ENCODE data around the gene CD83.
"Not testable (repeated sequence)": the region's sequence is repeated elsewhere in the genome, so short reads cannot be mapped to it uniquely, and the experiment has no call there.

The CD83 gene

GRCh38 chr6:14151300-14151699, 33.7 kb downstream of the CD83 start:
- H3K36me3 ChIP-seq (ENCODE audit: control insufficient read depth in 1 of 2, insufficient read depth in 2 of 2, low read length in 2 of 2); H4K8ac ChIP-seq (ENCODE audit: low read depth, low read length); H2BK5ac ChIP-seq (ENCODE audit: low read depth, low read length, poor library complexity); H3K18ac ChIP-seq (ENCODE audit: low read length); H3K14ac ChIP-seq (ENCODE audit: low read length); H3K27ac ChIP-seq (ENCODE audit: low read depth, low read length); H3K9ac ChIP-seq (ENCODE audit: low read length); H3K9me3 ChIP-seq (ENCODE audit: insufficient read depth, low read depth, low read length); H2AK5ac ChIP-seq (ENCODE audit: low read length); H3K23ac ChIP-seq (ENCODE audit: low read length); H2AFZ ChIP-seq (ENCODE audit: insufficient read depth, low read length, poor library complexity); H3K4me2 ChIP-seq (ENCODE audit: low read length); H2BK12ac ChIP-seq (ENCODE audit: low read length); H4K12ac ChIP-seq (ENCODE audit: low read depth, low read length); H3K4me1 ChIP-seq (ENCODE audit: control insufficient read depth in 1 of 2, insufficient read depth in 2 of 2, low read length in 2 of 2); H3K79me1 ChIP-seq (ENCODE audit: low read length); H3K79me2 ChIP-seq (ENCODE audit: control insufficient read depth, insufficient read depth, low read length, poor library complexity); H3K27me3 ChIP-seq (ENCODE audit: insufficient read depth, low read length); H3K4ac ChIP-seq (ENCODE audit: low read depth, low read length); DNase-seq; H4K91ac ChIP-seq (ENCODE audit: low read depth, low read length); H3K4me3 ChIP-seq (ENCODE audit: low read depth, low read length); H2BK120ac ChIP-seq (ENCODE audit: insufficient read depth, low read length, poor library complexity): not testable (repeated sequence)
- no CpG with 5 or more reads among the region's 3 CpGs for WGBS (ENCODE audit: extremely low coverage, insufficient coverage, insufficient read length)

- H3K14ac ChIP-seq (ENCODE audit: low read length) = no peak overlapping the region
- no peak overlapping the region for H4K91ac ChIP-seq (ENCODE audit: low read depth, low read length)
- H3K4me1 ChIP-seq (ENCODE audit: control insufficient read depth in 1 of 2, insufficient read depth in 2 of 2, low read length in 2 of 2) = no peaks in the 10 kb centered on the region
- WGBS (ENCODE audit: extremely low coverage, insufficient coverage, insufficient read length) = no CpG with 5 or more reads among the region's 1 CpG
- no peak overlapping the region for H2BK5ac ChIP-seq (ENCODE audit: low read depth, low read length, poor library complexity)
- H3K27ac ChIP-seq (ENCODE audit: low read depth, low read length) = no peak overlapping the region
- H3K23ac ChIP-seq (ENCODE audit: low read length) = no peak overlapping the region
- DNase-seq = no peak
- H2BK120ac ChIP-seq (ENCODE audit: insufficient read depth, low read length, poor library complexity) = no peak overlapping the region
- no peak overlapping the region for H3K18ac ChIP-seq (ENCODE audit: low read length)
- H4K12ac ChIP-seq (ENCODE audit: low read depth, low read length) = no peak overlapping the region
- H3K36me3 ChIP-seq (ENCODE audit: control insufficient read depth in 1 of 2, insufficient read depth in 2 of 2, low read length in 2 of 2) = no peaks in the 10 kb centered on the region
- H3K9ac ChIP-seq (ENCODE audit: low read length) = no peak overlapping the region
- no peaks in the 10 kb centered on the region for H3K79me2 ChIP-seq (ENCODE audit: control insufficient read depth, insufficient read depth, low read length, poor library complexity)
- H2AK5ac ChIP-seq (ENCODE audit: low read length) = no peak overlapping the region
- no peak overlapping the region for H2AFZ ChIP-seq (ENCODE audit: insufficient read depth, low read length, poor library complexity)
- no peak overlapping the region for H3K4ac ChIP-seq (ENCODE audit: low read depth, low read length)
- no peak overlapping the region for H2BK12ac ChIP-seq (ENCODE audit: low read length)
- no peak overlapping the region for H3K4me3 ChIP-seq (ENCODE audit: low read depth, low read length)
- peaks cover 2% of the 10 kb centered on the region for H3K9me3 ChIP-seq (ENCODE audit: insufficient read depth, low read depth, low read length)
- H4K8ac ChIP-seq (ENCODE audit: low read depth, low read length) = no peak overlapping the region
- H3K4me2 ChIP-seq (ENCODE audit: low read length) = no peak overlapping the region
- H3K79me1 ChIP-seq (ENCODE audit: low read length) = no peaks in the 10 kb centered on the region
- H3K27me3 ChIP-seq (ENCODE audit: insufficient read depth, low read length) = no peaks in the 10 kb centered on the region
These were observed 34.2 kb downstream of the CD83 start for GRCh38 chr6:14151773-14152172.

GRCh38 chr6:14153228-14153627, 35.7 kb downstream of the CD83 start:
- Histone ChIP-seq H3K18ac (ENCODE audit: low read length) (no peak overlapping the region), H4K91ac (ENCODE audit: low read depth, low read length) (no peak overlapping the region)
- WGBS (ENCODE audit: extremely low coverage, insufficient coverage, insufficient read length) = no CpG with 5 or more reads among the region's 3 CpGs

GRCh38 chr6:14159090-14159489, 41.5 kb downstream of the CD83 start:
- no peak overlapping the region for H4K12ac ChIP-seq (ENCODE audit: low read depth, low read length)
- no peak overlapping the region for H3K14ac ChIP-seq (ENCODE audit: low read length)
- H3K4ac ChIP-seq (ENCODE audit: low read depth, low read length) = no peak overlapping the region
- no peak overlapping the region for H4K8ac ChIP-seq (ENCODE audit: low read depth, low read length)
- no peak overlapping the region for H2BK120ac ChIP-seq (ENCODE audit: insufficient read depth, low read length, poor library complexity)
- H3K9me3 ChIP-seq (ENCODE audit: insufficient read depth, low read depth, low read length) = no peaks in the 10 kb centered on the region
- no peaks in the 10 kb centered on the region for H3K4me1 ChIP-seq (ENCODE audit: control insufficient read depth in 1 of 2, insufficient read depth in 2 of 2, low read length in 2 of 2)
- peak; percentile 8 to 49 for DNase-seq
- H2AFZ ChIP-seq (ENCODE audit: insufficient read depth, low read length, poor library complexity) = no peak overlapping the region
- H3K4me2 ChIP-seq (ENCODE audit: low read length) = no peak overlapping the region
- WGBS (ENCODE audit: extremely low coverage, insufficient coverage, insufficient read length) = no CpG with 5 or more reads among the region's 6 CpGs
- H2BK5ac ChIP-seq (ENCODE audit: low read depth, low read length, poor library complexity) = no peak overlapping the region
- H3K9ac ChIP-seq (ENCODE audit: low read length) = no peak overlapping the region
- no peaks in the 10 kb centered on the region for H3K79me1 ChIP-seq (ENCODE audit: low read length)
- H3K23ac ChIP-seq (ENCODE audit: low read length) = no peak overlapping the region
- no peaks in the 10 kb centered on the region for H3K36me3 ChIP-seq (ENCODE audit: control insufficient read depth in 1 of 2, insufficient read depth in 2 of 2, low read length in 2 of 2)
- no peak overlapping the region for H3K27ac ChIP-seq (ENCODE audit: low read depth, low read length)
- H3K79me2 ChIP-seq (ENCODE audit: control insufficient read depth, insufficient read depth, low read length, poor library complexity) = no peaks in the 10 kb centered on the region
- no peak overlapping the region for H4K91ac ChIP-seq (ENCODE audit: low read depth, low read length)
- no peak overlapping the region for H3K4me3 ChIP-seq (ENCODE audit: low read depth, low read length)
- no peaks in the 10 kb centered on the region for H3K27me3 ChIP-seq (ENCODE audit: insufficient read depth, low read length)
- no peak overlapping the region for H2AK5ac ChIP-seq (ENCODE audit: low read length)
- H3K18ac ChIP-seq (ENCODE audit: low read length) = no peak overlapping the region
- H2BK12ac ChIP-seq (ENCODE audit: low read length) = no peak overlapping the region

More at GRCh38 chr6:14153228-14153627, 35.7 kb downstream of the CD83 start:
- H2BK12ac ChIP-seq (ENCODE audit: low read length) = no peak overlapping the region
- H2AK5ac ChIP-seq (ENCODE audit: low read length) = no peak overlapping the region
- no peak overlapping the region for H2BK120ac ChIP-seq (ENCODE audit: insufficient read depth, low read length, poor library complexity)
- no peak overlapping the region for H3K4ac ChIP-seq (ENCODE audit: low read depth, low read length)
- H3K36me3 ChIP-seq (ENCODE audit: control insufficient read depth in 1 of 2, insufficient read depth in 2 of 2, low read length in 2 of 2) = no peaks in the 10 kb centered on the region
- no peak for DNase-seq
- no peak overlapping the region for H3K27ac ChIP-seq (ENCODE audit: low read depth, low read length)
- no peak overlapping the region for H3K23ac ChIP-seq (ENCODE audit: low read length)
- H2AFZ ChIP-seq (ENCODE audit: insufficient read depth, low read length, poor library complexity) = no peak overlapping the region
- no peaks in the 10 kb centered on the region for H3K79me1 ChIP-seq (ENCODE audit: low read length)
- H4K12ac ChIP-seq (ENCODE audit: low read depth, low read length) = no peak overlapping the region
- no peaks in the 10 kb centered on the region for H3K79me2 ChIP-seq (ENCODE audit: control insufficient read depth, insufficient read depth, low read length, poor library complexity)
- H4K8ac ChIP-seq (ENCODE audit: low read depth, low read length) = no peak overlapping the region
- H3K4me1 ChIP-seq (ENCODE audit: control insufficient read depth in 1 of 2, insufficient read depth in 2 of 2, low read length in 2 of 2) = no peaks in the 10 kb centered on the region
- H3K4me3 ChIP-seq (ENCODE audit: low read depth, low read length) = no peak overlapping the region
- H2BK5ac ChIP-seq (ENCODE audit: low read depth, low read length, poor library complexity) = no peak overlapping the region
- H3K9ac ChIP-seq (ENCODE audit: low read length) = no peak overlapping the region
- H3K27me3 ChIP-seq (ENCODE audit: insufficient read depth, low read length) = no peaks in the 10 kb centered on the region
- no peak overlapping the region for H3K4me2 ChIP-seq (ENCODE audit: low read length)
- H3K14ac ChIP-seq (ENCODE audit: low read length) = no peak overlapping the region
- H3K9me3 ChIP-seq (ENCODE audit: insufficient read depth, low read depth, low read length) = peaks cover 2% of the 10 kb centered on the region

Data from trophoblast cell (in vitro differentiated cells and primary cell).